K562 (cell line): ENCODE data around the gene CRTAP. TPM values are rescaled to one million over a fixed set of nuclear protein-coding genes. Genes with fewer than 3 reads are reported as not detected.

Source experiments
- ATAC-seq: fragments of 200-7000 bp; cut with Tn5 transposase; 3 replicates; pipeline ENCODE4 v1.9.1; 2020; ENCODE audit warnings: moderate library complexity
- BruUV-seq: library from RNA; stranded (reverse); fragments of 400-500 nt; replicated peaks from 2 replicates; lab custom pipeline; 2021; lab: Mats Ljungman, UMichigan
- CTCF ChIA-PET: fragments of 300-600 bp; formaldehyde crosslinking; extraction: SDS; loops from one replicate; lab custom pipeline; 2021; ENCODE audit warnings: low intra/inter-chr PET ratio; lab: Yijun Ruan, JAX
- POLR2A ChIA-PET: fragments of 300-600, 350-650 bp; sonication (Branson Sonifier 250); formaldehyde crosslinking; extraction: SDS; loops from one replicate; lab custom pipeline; 2021; ENCODE audit warnings: antibody characterized with exemption, inconsistent platforms; lab: Yijun Ruan, JAX
- DNase-seq, 4 experiments: peaks; one replicate each; pipeline versions ENCODE4 v3.0.0 to v3.0.0-alpha.2; 2011 to 2018; ENCODE audit warnings: low spot score in 3 of 4, mixed read lengths in 3 of 4; ENCODE audit errors: extremely low read depth in 1 of 4
- FAIRE-seq: peaks from 2 replicates; lab custom pipeline; 2011; peaks lifted over from hg19 to GRCh38; lab: Jason Lieb, UNC
- H2AFZ ChIP-seq: 2 replicates; pipeline ENCODE4 v1.6.0; 2011; ENCODE audit warnings: low read depth, low read length, control low read depth, inconsistent platforms
- H3K27ac ChIP-seq: fragments of 200-600 bp; 3 replicates; pipeline ENCODE4 v1.8.0; 2011; ENCODE audit warnings: low read depth, mild to moderate bottlenecking, control low read depth, inconsistent platforms, low read length, moderate library complexity, mixed read lengths; ENCODE audit errors: extremely low read depth
- H3K27me3 ChIP-seq, 2 experiments: fragments of 300-600 bp in 1 of 2; 2 replicates in 1 of 2; 3 replicates in 1 of 2; pipeline versions ENCODE4 v1.6.0 to v1.8.0; 2011; ENCODE audit warnings: inconsistent platforms in 2 of 2, low read length in 2 of 2, mild to moderate bottlenecking in 1 of 2, mixed read lengths in 1 of 2, moderate library complexity in 1 of 2; ENCODE audit not compliant: control insufficient read depth in 2 of 2, insufficient read depth in 2 of 2
- H3K36me3 ChIP-seq: fragments of 300-600 bp; 3 replicates; pipeline ENCODE4 v1.8.0; 2011; ENCODE audit warnings: mild to moderate bottlenecking, low read length, inconsistent platforms; ENCODE audit not compliant: control insufficient read depth, insufficient read depth
- H3K4me1 ChIP-seq, 2 experiments: fragments of 200-600 bp in 1 of 2; replicated peaks in 1 of 2; 2 replicates in 1 of 2; 3 replicates in 1 of 2; pipeline versions ENCODE4 v1.5.1 to v1.8.0; 2011; ENCODE audit warnings: inconsistent platforms in 2 of 2, low read length in 2 of 2, mild to moderate bottlenecking in 1 of 2, mixed read lengths in 1 of 2, moderate library complexity in 1 of 2; ENCODE audit not compliant: control insufficient read depth in 2 of 2, insufficient read depth in 2 of 2
- H3K4me2 ChIP-seq: 2 replicates; pipeline ENCODE4 v1.6.1; 2011; ENCODE audit warnings: low read length, control low read depth, inconsistent platforms, mixed read lengths; ENCODE audit not compliant: insufficient read depth
- H3K4me3 ChIP-seq: fragments of 200-600 bp; sonication (generic), shearing (Covaris generic); 2 replicates; pipeline ENCODE4 v1.5.1; 2016; ENCODE audit warnings: control low read depth, inconsistent platforms
- H3K79me2 ChIP-seq: fragments of 200-600 bp; 3 replicates; pipeline ENCODE4 v1.8.0; 2011; ENCODE audit warnings: low read length, inconsistent platforms; ENCODE audit not compliant: control insufficient read depth, insufficient read depth
- H3K9ac ChIP-seq, 2 experiments: 2 replicates each; pipeline versions ENCODE4 v1.6.0 to v1.6.1; 2011; ENCODE audit warnings: low read depth in 2 of 2, low read length in 2 of 2, control low read depth in 1 of 2, inconsistent platforms in 1 of 2, mild to moderate bottlenecking in 1 of 2, mixed read lengths in 1 of 2; ENCODE audit not compliant: insufficient read depth in 1 of 2
- H3K9me1 ChIP-seq: one replicate; pipeline ENCODE4 v1.6.0; 2011; ENCODE audit warnings: inconsistent platforms, mild to moderate bottlenecking, low read length, moderate library complexity; ENCODE audit not compliant: control insufficient read depth, insufficient read depth
- H3K9me3 ChIP-seq: replicated peaks from 2 replicates; pipeline ENCODE4 v1.5.1; 2011; ENCODE audit warnings: low read depth, low read length, inconsistent platforms; ENCODE audit not compliant: control insufficient read depth, insufficient read depth
- H4K20me1 ChIP-seq: replicated peaks from 2 replicates; pipeline ENCODE4 v1.6.1; 2011; ENCODE audit warnings: low read length, inconsistent platforms, mixed read lengths; ENCODE audit not compliant: control insufficient read depth, insufficient read depth
- CREB3L1 ChIP-seq: fragments of 450-650 bp; IDR thresholded peaks from 2 replicates; pipeline ENCODE4 v1.6.1; 2014; ENCODE audit warnings: low read depth, mild to moderate bottlenecking, moderate library complexity, borderline replicate concordance
- GATA2 ChIP-seq: sonication (generic); formaldehyde crosslinking; IDR thresholded peaks from 2 replicates; pipeline ENCODE4 v1.4.0; 2020; ENCODE audit warnings: mild to moderate bottlenecking, missing genetic modification reagents
- MITF ChIP-seq: IDR thresholded peaks from 2 replicates; pipeline ENCODE4 v1.6.1; 2014; ENCODE audit warnings: antibody characterized with exemption
- RBM14 ChIP-seq: fragments of 200-400 bp; formaldehyde crosslinking; IDR thresholded peaks from 2 replicates; pipeline ENCODE4 v1.6.1; 2018; ENCODE audit warnings: low read depth, mild to moderate bottlenecking, low read length, moderate library complexity, borderline replicate concordance; ENCODE audit not compliant: insufficient read depth
- RNF2 ChIP-seq: sonication (generic); IDR thresholded peaks from 2 replicates; pipeline ENCODE4 v1.6.1; 2016
- ZNF217 ChIP-seq: sonication (generic); formaldehyde crosslinking; IDR thresholded peaks from 2 replicates; pipeline ENCODE4 v1.8.0; 2022; ENCODE audit warnings: mild to moderate bottlenecking, missing genetic modification reagents
- ZNF444 ChIP-seq: fragments of 250-450 bp; sonication (Bioruptor Pico); IDR thresholded peaks from 2 replicates; pipeline ENCODE4 v1.4.0; 2020; ENCODE audit warnings: mild to moderate bottlenecking, moderate library complexity
- ZNF699 ChIP-seq: fragments of 250-450 bp; sonication (Bioruptor Pico); IDR thresholded peaks from 2 replicates; pipeline ENCODE4 v1.8.0; 2021; ENCODE audit warnings: mild to moderate bottlenecking, moderate library complexity; ENCODE audit not compliant: insufficient replicate concordance
- ZNF717 ChIP-seq: fragments of 250-450 bp; sonication (Bioruptor Pico); IDR thresholded peaks from 2 replicates; pipeline ENCODE4 v1.5.0; 2021
- ZNF740 ChIP-seq, 3 experiments: fragments of 200-800 bp in 1 of 3; sonication (Bioruptor generic) in 1 of 3; sonication (generic) in 1 of 3; formaldehyde crosslinking in 1 of 3; IDR thresholded peaks; 2 replicates each; pipeline versions ENCODE4 v1.6.1 to v1.8.0; 2016 to 2022; ENCODE audit warnings: mild to moderate bottlenecking in 2 of 3, missing compliant biosample characterization in 2 of 3, missing genetic modification characterization in 2 of 3, missing genetic modification reagents in 1 of 3
- WGBS: fragments of 100-300 bp; shearing (Covaris generic); methylation state at CpG from one replicate; pipeline ENCODE4 v1.1.6; 2016; ENCODE audit warnings: low coverage, mixed read lengths; ENCODE audit not compliant: insufficient coverage; ENCODE audit errors: missing lambda C conversion rate; 5-methylcytosine and 5-hydroxymethylcytosine counted together
- in situ Hi-C: fragments of 300-500 bp; cut with MboI; formaldehyde crosslinking; loops from 4 replicates; pipeline ENCODE4 v1.15.0; 2018; ENCODE audit warnings: inconsistent platforms, mixed read lengths
- intact Hi-C: fragments of 100-400 bp; cut with micrococcal nuclease; formaldehyde crosslinking; loops from 2 replicates; pipeline ENCODE4 v1.14.2; 2022
- polyA plus RNA-seq, 8 experiments: library from polyadenylated mRNA; depleted of rRNA in 4 of 8; stranded (reverse) in 5 of 8; unstranded in 3 of 8; fragments of >200 nt; fragmentation: Nextera tagmentation in 2 of 8; fragmentation: Illumina TruSeq in 1 of 8; extraction: Ambion mirVana in 2 of 8; extraction: Trizol in 1 of 8; gene quantifications; 2 replicates each; pipeline versions ENCODE4 v1.2.1 to v1.2.3, GENCODE V29; 2011 to 2014; ENCODE audit warnings: inconsistent platforms in 1 of 8, missing spikeins in 1 of 8
- total RNA-seq, 7 experiments: library from RNA; depleted of rRNA in 6 of 7; stranded (reverse); fragments of >200 nt in 6 of 7; fragmentation: Illumina TruSeq in 2 of 7; extraction: Trizol in 2 of 7; gene quantifications; 2 replicates each; pipeline versions ENCODE4 v1.2.1 to v1.2.3, GENCODE V29; 2011 to 2021; ENCODE audit warnings: low replicate concordance in 1 of 7

CRTAP gene
- total and polyA plus RNA-seq, 9 of the 15 experiments (the other 6 are each of a cell fraction or from before 2014, with no cell fraction given), result 10.0 to 121 (median 53.0) TPM

GRCh38 chr3:33141006-33141405 is 27.2 kb downstream of the CRTAP start:
- intact Hi-C loops, result no loop called here
- no peak for ATAC-seq
- in situ Hi-C loops, result no loop called here
- no peak for DNase-seq
- Histone ChIP-seq H3K9me3 (no peaks in the 10 kb centered on the region), H2AFZ (no peak overlapping the region), H3K4me1 (no peaks in the 10 kb centered on the region), H3K27me3 (no peaks in the 10 kb centered on the region; a peak in 1 of 5 replicates), H3K36me3 (peaks cover 18% of the 10 kb centered on the region), H3K79me2 (no peaks in the 10 kb centered on the region), H4K20me1 (no peaks in the 10 kb centered on the region), H3K9ac (no peak overlapping the region), H3K4me3 (no peak overlapping the region), H3K9me1 (no peaks in the 10 kb centered on the region), H3K27ac (no peak overlapping the region), H3K4me2 (no peak overlapping the region)
- POLR2A ChIA-PET, result interaction anchor here (0.7 to 1.9 kb wide), 4 partner anchors 10 to 250 kb away, joined by 3 to 8 read pairs (median 4); no protein-coding TSS in a partner anchor
- no peak for FAIRE-seq
- BruUV-seq, result no TSS peak
- CTCF ChIA-PET, result no interaction called here
- 76% methylated on average over 3 of the region's 3 CpGs for WGBS
- TF ChIP-seq RBM14 (no peak), ZNF717 (CRISPR knock-in tag) (no peak), ZNF740 (CRISPR knock-in tag; IDR thresholded peaks at IDR 0.05) (no peak), ZNF740 (tag; IDR thresholded peaks at IDR 0.05) (no peak), GATA2 (CRISPR knock-in tag) (no peak), ZNF699 (CRISPR knock-in tag) (no peak), MITF (no peak), ZNF444 (no peak), CREB3L1 (no peak), ZNF217 (no peak), RNF2 (no peak)
